ENCODE measurements around the gene KIF27. TPM values are rescaled to one million over a fixed set of nuclear protein-coding genes. Genes with fewer than 3 reads are reported as not detected.
"Not testable (repeated sequence)": the region's sequence is repeated elsewhere in the genome, so short reads cannot be mapped to it uniquely, and the experiment has no call there.

The KIF27 gene
- polyA plus RNA-seq, 3 donors, result 18.2 to 27.9 (median 20.3) TPM

DNA sequence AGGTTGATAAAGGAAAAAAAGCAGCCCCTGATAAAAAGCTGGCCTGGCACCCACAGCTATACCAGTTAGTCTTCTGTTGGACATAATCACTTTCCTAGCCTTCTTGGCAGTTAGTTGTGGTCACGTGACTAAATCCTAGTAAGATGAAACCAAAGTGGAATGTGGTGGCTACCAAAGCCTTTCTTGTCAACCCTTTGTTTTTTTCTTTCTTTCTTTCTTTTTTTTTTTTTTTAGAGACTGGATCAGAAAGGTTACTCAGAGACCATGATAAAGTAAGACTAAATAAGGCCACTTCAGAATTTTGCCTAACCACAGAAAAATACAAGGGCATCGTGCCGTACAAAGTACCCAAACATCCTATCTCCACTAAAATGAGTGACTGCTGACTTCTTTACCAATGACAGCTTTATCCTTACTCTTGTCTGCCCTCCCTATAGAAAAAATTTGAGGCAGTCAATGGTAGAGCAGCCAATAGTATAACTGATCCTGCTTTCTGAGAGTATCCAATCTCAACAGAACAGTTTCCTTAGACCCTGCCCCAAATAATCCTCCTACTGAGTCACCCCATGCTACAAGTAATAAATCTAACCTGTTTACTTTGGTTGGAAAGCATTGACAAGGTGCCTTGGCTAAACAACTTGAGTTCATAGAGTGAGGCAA is 14.2 kb upstream of the KIF27 start:
- DNase-seq, result no peak

DNA sequence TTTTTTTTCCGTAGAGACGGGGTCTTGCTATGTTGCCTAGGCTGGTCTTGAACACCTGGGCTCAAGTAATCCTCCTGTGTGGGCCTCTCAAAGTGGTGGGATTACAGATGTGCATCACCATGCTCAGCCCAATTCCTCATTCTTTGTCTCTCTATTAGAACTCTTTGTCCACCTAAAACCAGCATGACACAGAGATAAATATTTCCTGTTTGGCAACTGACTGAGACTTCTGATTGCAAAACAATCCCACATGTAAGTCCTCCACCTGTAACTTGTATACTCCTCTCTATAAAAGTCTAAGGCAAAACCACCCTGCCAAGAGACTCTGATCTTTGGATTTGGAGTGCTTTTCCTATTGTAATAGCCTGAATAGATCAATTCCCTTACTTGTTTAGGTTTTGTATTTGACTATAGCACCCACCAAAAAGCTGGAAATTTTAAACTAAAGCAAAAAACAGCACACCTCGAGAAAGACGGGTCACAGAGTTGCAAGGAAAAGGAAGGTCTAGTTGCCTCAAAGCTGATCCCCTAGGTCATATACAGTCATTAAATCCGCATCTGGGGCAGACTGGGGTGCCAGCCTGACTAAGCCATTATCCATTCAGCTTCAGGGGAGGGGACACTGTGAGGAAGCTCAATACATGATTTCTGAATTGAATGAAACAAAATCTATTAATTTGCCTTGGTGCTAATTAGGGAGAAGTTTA is 13.5 kb upstream of the KIF27 start:
- DNase-seq, result no peak

DNA sequence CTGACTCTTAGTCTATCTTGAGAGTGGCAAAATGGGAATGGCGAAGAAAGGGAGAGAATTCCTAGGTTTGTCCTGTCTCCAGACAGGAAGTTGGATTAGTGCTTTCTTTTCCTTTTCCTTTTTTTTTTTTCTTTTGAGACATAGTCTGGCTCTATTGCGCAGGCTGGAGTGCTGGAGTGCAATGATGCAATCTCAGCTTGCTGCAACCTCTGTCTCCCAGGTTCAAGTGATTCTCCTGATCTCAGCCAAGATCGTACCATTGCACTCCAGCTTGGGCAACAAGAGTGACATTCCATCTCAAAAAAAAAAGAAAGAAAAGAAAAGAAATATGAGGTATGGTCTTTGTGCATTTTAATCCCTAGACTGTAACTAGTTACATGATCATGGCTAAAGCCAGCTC is 12.6 kb upstream of the KIF27 start:
- no peak for DNase-seq

DNA sequence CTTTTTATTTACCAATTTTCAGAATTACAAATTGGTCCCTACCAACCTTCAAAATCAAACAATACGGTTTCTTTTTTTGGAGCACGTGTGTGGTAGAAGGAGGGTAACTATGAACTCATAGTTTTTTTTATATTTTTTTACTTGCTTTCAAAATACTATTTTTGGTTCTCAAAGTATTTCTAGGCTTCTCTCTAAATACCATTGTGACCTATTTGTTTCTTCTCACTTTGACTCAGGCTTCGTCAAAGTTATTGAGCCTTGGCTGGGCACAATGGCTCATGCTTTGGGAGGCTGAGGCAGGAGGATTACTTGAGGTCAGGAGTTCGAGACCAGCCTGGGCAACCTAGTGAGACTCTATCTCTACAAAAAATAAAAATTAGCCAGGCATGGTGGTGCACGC is 11.6 kb upstream of the KIF27 start:
- no peak for DNase-seq

DNA sequence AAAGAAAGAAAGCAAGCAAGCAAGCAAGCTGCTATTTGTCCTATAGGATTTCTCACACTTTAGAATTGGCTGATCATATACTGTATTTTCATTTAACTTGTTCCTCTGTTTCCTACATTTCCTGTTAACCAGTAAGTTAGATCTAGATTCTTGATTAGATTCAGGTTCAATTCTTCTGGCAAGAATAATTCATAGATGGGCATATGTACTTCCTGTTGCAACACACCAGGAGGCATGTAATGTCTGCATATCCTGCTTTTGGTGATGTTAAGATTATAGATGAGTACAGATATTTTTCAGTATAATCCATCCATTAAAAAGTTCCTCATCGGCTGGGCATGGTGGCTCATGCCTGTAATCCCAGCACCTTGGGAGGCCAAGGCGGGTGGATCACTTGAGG is 10.8 kb upstream of the KIF27 start:
- DNase-seq, result no peak

DNA sequence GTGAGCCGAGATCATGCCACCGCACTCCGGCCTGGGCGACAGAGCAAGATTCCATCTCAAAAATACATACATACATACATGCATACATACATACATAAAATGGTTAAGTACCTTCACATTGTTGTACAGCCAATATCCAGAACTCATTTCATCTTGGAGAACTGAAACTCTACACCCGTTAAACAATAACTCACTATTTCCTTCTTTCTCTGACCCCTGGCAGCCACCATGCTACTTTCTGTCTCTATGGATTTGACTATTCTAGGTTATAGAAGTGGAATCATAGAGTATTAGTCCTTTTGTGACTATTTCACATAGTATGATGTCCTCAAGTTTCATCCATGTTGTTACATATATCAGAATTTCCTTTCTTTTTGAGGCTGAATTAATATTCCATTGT is 9.6 kb upstream of the KIF27 start:
- no peak for DNase-seq

DNA sequence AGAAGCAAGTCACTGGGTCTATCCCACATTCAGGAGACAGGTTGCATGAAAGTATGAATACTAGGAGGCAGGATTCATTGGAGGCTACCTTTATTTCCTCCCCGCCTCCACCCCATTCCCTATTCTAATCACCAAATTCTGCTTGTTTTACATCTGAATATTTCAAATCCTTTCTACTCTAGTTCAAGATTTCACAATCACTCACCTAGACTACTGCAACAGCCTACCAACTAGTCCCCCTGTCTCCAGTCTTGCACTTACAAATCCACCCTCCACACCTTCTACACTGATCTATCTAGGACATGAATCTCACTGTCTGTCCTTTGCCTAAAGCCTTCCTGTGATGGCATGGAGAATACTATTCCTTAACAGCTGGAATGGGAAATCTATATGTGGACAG is 6.4 kb upstream of the KIF27 start:
- no peak for DNase-seq

DNA sequence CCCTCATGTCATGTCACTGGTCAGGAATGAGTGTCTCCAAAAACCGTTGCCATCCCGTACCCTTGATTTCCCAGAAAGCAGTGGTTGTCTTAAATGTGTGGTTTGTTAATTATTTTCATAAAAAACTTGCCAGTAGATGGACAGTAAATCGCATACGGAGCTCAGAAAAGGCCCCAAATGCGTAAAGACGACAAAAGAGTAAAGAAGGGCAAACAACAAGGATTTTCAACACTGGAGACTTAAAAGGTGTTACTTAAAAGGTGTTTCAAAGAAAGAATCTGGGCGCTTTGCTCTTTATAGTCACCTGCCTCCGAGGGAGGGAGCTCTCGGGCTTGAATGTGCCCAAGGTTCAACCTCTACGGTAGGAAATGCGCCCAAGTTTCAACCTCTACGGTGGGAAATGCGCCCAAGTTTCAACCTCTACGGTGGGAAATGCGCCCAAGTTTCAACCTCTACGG is 734 bp downstream of the KIF27 start:
- DNase-seq, result peak; percentile 75

DNA sequence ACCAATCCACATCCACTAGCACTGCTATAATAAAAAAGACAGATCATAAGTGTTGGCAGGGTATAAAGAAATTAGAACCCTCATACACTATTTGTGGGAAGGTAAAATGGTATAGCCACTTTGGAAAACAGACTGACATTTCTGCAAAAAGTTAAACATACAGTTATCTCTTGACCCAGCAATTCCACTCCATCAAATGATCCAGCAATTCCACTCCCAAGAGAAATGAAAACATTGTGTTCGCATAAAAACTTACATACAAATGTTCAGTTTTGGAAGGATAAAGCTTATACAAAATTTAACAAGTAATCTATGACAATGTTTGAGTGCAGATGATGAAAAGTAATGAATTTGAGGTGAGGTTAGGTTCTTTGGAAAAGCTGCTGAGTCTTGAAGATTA is 2.1 kb downstream of the KIF27 start:
- DNase-seq, result no peak

DNA sequence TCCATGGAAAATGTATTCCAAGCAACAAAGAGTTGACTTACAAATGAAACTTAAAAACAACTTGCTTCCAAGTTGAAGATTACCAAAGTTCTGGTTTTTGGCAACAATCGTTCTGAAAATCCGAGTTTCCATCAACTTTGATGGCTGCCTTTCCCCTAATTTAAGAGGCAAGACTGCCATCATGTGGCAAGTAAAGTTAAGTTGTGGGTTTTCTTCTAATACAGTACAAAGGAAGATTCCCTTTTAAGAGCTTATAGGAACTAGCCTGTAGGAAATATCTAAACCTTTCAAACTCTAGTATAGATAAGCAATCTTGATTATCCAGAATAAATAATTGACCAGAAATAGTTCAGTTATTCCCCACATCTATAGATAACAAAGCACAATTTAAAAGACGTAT is 9.0 kb downstream of the KIF27 start:
- not testable (repeated sequence) for DNase-seq

DNA sequence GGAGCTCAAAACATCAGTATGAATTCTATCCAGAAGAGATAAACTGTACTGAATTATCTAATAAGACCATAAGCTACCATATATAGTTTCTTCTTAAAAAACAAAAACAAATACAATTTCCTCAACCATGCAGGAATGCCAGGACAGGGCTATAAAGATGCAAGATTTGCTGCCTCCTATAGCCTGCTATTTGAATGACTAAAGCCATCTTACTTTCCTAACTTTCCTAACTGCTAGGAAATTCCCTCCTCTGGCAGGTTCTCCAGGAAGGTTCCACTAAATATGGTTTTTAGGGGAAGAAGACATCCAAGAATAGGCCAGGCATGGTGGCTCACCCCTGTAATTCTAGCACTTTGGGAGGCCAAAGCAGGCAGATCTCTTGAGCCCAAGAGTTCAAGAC is 15.1 kb downstream of the KIF27 start:
- no peak for DNase-seq

DNA sequence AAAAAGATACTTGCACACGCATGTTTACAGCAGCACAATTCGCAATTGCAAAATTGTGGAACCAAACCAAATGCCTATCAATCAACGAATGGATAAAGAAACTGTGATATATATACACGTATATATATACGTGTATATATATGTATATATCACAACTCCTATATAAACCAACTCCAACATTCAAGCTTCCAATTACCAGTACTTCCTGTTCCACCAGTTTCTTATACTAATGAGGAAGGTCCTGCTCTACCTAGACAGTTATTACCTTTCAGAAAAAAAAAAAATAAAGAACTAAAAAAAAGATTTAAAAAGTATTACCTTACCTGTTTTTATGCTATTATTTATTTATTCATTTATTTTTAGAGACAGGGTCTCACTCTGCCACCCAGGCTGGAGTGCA is 20.6 kb downstream of the KIF27 start:
- not testable (repeated sequence) for DNase-seq

DNA sequence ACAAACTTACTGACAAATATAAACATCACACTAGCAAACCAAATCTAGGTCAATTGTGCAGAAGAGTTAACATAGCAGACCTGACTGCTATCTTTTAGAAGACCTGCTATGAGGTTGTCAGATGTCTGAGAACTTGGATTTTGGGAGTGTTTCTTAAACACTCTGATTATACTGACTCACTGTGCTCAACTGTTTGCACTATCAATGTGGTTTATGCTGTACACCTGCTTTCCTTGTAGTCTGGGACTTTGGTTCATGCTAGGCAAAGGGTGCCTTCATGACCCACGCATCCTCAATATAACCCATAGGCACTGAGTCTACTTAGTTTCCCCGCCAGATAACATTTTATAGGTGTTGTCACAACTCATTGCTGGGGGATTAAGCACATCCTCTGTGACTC is 26.9 kb downstream of the KIF27 start:
- not testable (repeated sequence) for DNase-seq

DNA sequence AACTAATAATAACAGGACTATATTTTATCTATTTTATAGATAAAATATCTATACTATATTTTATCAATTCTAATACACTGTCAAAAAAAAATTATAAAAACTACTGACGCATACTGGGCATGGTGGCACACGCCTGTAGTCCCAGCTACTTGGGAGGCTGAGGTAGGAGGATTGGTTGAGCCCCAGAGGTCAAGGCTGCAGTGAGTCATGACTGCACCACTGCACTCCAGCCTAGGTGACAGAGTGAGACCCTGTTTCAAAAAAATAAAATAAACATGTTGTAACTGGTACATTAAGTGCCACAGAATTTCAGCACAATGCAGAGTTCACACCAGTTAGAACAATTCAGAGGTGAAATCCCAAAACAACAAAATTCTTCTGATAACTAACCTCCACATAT is 34.7 kb downstream of the KIF27 start:
- not testable (repeated sequence) for DNase-seq

DNA sequence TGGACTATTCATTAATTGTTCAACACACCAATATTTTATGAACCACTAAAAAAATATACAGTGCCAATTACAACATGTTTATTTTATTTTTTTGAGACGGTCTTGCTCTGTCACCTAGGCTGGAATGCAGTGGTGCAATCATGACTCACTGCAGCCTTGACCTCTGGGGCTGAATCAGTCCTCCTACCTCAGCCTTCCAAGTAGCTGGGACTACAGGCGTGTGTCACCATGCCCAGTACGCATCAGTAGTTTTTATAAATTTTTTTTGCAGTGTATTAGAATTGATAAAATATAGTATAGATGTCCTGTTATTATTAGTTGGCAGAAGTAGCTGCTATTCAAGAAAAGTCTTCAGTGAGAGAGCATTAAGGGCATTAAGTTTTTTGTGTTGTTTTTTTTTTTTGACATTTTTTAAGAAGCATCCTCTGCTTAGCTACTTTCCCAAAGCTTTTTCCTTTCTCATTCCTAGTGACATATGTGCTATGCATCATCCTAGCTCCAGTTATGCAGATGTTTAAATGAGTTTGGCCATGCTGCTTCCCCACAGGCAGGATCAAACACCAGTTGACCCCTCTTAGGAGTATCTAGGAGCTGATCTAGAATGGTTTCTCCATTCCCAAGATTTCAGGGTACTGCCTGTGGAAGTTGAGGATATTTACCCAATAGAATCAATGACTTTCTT is 35.5 kb downstream of the KIF27 start:
- DNase-seq, result not testable (repeated sequence)

DNA sequence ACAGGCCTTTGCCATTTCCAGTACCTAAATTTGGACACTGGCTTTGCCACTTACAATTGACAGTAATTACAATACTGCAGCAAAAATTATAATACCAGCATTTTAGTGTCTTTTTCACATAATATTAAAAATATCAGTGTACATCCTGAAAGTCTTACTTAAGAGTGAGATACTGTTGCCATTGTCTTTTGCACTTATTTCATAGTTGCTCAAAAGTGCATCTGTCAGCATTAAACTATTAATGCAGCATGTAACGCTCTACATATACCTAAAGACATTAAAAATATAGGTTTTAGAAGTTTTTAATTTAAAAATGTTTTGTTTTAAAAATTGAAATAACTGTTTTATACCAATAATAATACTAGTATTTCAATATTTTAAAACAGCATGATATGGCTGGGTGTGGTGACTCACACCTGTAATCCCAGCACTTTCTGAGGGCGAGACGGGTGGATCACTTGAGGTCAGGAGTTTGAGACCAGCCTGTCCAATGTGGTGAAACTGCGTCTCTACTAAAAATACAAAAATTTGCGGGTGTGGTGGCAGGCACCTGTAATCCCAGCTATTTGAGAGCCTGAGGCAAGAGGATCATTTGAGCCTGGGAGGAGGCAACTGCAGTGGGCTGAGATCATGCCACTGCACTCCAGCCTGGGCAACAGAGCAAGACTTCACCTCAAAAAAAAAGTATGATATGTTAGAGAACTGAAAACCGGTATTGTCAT is 39.4 kb downstream of the KIF27 start:
- DNase-seq, result not testable (repeated sequence)

DNA sequence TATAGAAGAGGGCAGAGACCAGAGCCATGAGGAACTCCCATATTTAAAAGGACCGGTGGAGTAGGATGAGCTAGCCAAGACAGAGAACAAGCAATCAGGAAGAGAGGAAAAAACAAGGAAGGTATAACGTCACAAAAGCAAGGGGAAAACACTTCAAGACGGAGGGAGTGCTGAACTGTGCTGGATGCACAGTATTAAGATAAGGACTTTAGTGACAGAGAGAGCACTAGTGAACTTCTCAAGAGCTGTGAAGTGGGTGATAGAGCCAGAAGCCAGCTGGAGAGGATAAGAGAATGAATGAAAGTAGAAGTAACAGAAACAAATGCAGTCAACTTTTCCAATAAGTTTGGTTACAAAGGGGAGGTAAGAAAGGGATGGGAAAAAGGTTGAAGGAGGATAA is 45.7 kb downstream of the KIF27 start:
- not testable (repeated sequence) for DNase-seq

DNA sequence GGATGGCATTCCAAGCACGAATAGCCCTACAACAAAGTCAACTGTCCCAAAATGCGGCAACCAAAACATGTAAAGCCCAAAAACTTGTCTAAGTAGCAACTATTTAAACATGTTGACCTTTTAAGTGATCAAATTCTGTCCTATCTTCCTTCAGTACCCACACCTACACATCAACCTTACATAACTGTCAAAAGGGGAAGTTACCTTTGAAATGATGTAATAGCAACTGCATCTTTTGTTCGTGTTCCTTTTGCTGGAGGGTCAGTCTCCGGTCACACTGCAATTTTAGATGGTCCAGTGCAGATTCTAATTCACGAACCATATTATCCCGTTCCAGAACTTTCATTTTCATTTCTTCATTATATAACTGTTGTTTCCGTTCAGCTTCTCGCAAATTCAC is 71.3 kb downstream of the KIF27 start:
- not testable (repeated sequence) for DNase-seq

DNA sequence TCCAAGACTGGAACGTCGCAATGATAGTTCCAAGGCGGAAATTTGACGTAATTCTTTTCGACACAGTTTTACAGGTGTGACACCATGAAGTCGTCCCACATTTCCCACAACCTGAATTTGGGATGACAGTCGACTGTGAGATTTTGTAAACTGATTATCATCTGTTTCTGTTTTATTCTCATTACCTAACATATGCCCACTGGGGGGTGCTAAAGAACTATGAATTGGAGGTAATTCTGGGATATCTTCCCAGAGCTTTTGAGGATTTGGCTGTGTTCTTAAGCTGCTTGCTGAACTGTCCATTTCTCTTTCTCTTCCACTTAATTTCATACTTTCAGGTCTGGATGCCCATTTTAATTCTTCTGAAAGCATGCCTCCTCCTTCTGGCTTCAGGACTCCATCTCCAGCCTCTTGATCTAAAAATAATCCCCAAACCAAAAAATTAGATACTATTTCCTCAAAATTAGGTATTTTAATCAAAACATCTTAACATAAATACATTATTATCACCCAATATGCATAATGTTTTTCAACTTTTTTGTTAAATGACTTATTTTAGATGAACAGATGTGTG is 84.1 kb downstream of the KIF27 start:
- not testable (repeated sequence) for DNase-seq

DNA sequence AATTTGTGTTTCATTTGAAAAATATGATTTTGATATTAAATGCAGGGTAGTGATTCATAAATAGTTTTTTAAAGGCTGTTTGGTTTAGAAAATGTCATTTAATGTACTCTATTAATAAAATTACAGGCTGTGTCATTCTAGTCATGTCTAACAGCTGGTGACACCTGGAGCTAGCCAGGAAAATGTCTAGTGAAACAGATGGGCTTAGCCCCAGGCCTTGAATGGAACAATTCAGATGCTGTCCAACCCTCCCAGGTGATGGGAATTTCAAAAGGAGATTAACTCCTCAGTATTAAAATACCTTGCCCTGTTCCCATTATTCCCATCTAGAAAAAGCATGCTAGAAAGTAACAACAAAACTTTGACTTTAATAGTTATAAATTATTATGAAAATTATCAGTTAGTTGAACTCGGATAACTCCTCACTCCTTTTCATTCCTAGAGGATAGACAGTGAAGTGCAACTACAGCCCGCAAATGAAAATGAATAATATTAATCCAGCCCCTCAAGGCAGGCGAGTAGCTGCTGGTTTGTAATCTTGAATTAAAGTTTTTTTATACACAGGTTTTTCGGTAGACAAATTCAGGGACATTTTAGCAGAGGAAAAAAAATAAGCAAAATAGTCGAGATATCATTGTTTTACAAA is 90.7 kb downstream of the KIF27 start:
- DNase-seq, result not testable (repeated sequence)

DNA sequence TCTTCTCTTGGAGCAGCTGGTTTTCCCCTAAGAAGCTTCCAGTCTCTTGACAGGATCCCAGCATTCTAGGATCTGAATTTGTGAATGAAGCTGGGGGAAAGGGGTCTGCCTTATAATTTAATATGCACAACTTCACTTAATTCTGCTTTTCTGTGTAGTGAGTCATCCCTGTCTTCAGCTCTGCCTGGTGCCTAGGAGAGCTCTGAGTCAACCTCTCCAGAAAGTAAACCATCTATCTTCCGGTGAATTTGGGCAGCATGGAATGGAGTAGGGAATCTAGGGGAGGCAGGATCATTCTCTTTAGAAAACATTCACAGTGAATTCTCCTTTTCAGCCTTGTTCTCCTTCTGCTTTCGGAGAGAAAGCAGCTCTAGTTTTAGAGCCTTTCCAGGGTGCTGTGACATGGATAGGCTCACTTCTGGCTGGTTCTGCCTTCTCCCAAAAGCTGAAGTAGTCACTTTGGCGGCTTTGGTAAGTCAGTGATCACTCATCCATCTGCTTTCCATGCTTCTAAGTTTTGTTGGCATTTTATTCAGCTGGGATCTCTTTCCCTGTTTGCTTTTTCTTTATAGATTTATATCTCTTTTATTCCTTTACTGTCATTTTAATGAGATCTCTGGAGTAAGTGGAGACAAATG is 96.1 kb downstream of the KIF27 start:
- DNase-seq, result not testable (repeated sequence)
